Esophagus mucosa (tissue), 1 donor: Measurements from ENCODE around the gene MTA1. TPM values are rescaled to one million over a fixed set of nuclear protein-coding genes. Genes with fewer than 3 reads are reported as not detected.

Experiments
- ATAC-seq: fragments of 200-7000 bp; cut with Tn5 transposase; one replicate; pipeline ENCODE4 v1.9.1; 2020
- total RNA-seq: library from RNA; stranded (reverse); gene quantifications from one replicate; pipeline ENCODE4 v1.2.4, GENCODE V29; 2023
- donor health status: DM: yes; HTN: yes; CAD: no.

MTA1 gene
- total RNA-seq, 1 donor from 2014 or later = 30.9 TPM

GRCh38 chr14:105477660-105478397 is 58.2 kb downstream of the MTA1 start:
- no peak for ATAC-seq

- ATAC-seq = no peak
Measured at GRCh38 chr14:105478398-105479251, 59.0 kb downstream of the MTA1 start.

- no peak for ATAC-seq
Measured at GRCh38 chr14:105479431-105480158, 60.0 kb downstream of the MTA1 start.

GRCh38 chr14:105480199-105480746 is 60.6 kb downstream of the MTA1 start:
- ATAC-seq = no peak

GRCh38 chr14:105480807-105481801 is 61.5 kb downstream of the MTA1 start:
- ATAC-seq = peak; percentile 71

- ATAC-seq = peak; percentile 64
Measured at GRCh38 chr14:105481886-105482457, 62.3 kb downstream of the MTA1 start.

- no peak for ATAC-seq
Measured at GRCh38 chr14:105482486-105483110, 63.0 kb downstream of the MTA1 start.

- peak; percentile 31 for ATAC-seq
Measured at GRCh38 chr14:105483300-105484068, 63.9 kb downstream of the MTA1 start.

- ATAC-seq = no peak
Measured at GRCh38 chr14:105484069-105484996, 64.7 kb downstream of the MTA1 start.

GRCh38 chr14:105484997-105485393 is 65.4 kb downstream of the MTA1 start:
- ATAC-seq = no peak

GRCh38 chr14:105485739-105486162 is 66.1 kb downstream of the MTA1 start:
- ATAC-seq = no peak

- ATAC-seq = no peak
Measured at GRCh38 chr14:105486163-105486973, 66.7 kb downstream of the MTA1 start, which contains the start of gene CRIP1. Gene CRIP1, plus strand, starts transcription at chr14:105486886. Its CDS starts 374 bp downstream, at chr14:105487260.

GRCh38 chr14:105486974-105487448 is 67.4 kb downstream of the MTA1 start:
- ATAC-seq = no peak

- no peak for ATAC-seq
Measured at GRCh38 chr14:105487449-105487985, 67.9 kb downstream of the MTA1 start.

- no peak for ATAC-seq
Measured at GRCh38 chr14:105487986-105488777, 68.6 kb downstream of the MTA1 start.
